Endothelial cell (in vitro differentiated cells): Measurements from ENCODE around the gene TRIM44. TPM values are rescaled to one million over a fixed set of nuclear protein-coding genes. Genes with fewer than 3 reads are reported as not detected.

ENCODE experiments used
- DNase-seq: peaks from one replicate; pipeline ENCODE4 v3.0.0; 2021; ENCODE audit warnings: low spot score
- H3K27ac Mint-ChIP-seq: one replicate; pipeline ENCODE4 v1.8.0; 2021; ENCODE audit warnings: mixed read lengths, inconsistent platforms; ENCODE audit not compliant: unreplicated experiment
- H3K27me3 Mint-ChIP-seq: one replicate; pipeline ENCODE4 v1.8.0; 2021; ENCODE audit warnings: mild to moderate bottlenecking, moderate library complexity, mixed read lengths, inconsistent platforms; ENCODE audit not compliant: unreplicated experiment
- H3K36me3 Mint-ChIP-seq: one replicate; pipeline ENCODE4 v1.8.0; 2021; ENCODE audit warnings: mild to moderate bottlenecking, low read depth, mixed read lengths, inconsistent platforms; ENCODE audit not compliant: unreplicated experiment
- H3K4me1 Mint-ChIP-seq: one replicate; pipeline ENCODE4 v1.8.0; 2021; ENCODE audit warnings: mild to moderate bottlenecking, mixed read lengths, inconsistent platforms; ENCODE audit not compliant: unreplicated experiment
- H3K4me3 Mint-ChIP-seq: one replicate; pipeline ENCODE4 v1.8.0; 2021; ENCODE audit warnings: mild to moderate bottlenecking, mixed read lengths, inconsistent platforms; ENCODE audit not compliant: unreplicated experiment
- H3K9me3 Mint-ChIP-seq: one replicate; pipeline ENCODE4 v1.8.0; 2021; ENCODE audit warnings: mixed read lengths, inconsistent platforms; ENCODE audit not compliant: unreplicated experiment
- total RNA-seq: library from RNA; stranded (reverse); fragmentation: NEBNext Ultra II Directional; extraction: Animal tissue kit (Norgen Biotek cat#: 25700); gene quantifications from one replicate; pipeline ENCODE4 v1.2.1, GENCODE V29; 2021; ENCODE audit not compliant: unreplicated experiment
- TF ChIP-seq, protein P1 (sequence below): fragments of 200-600 bp; sonication (generic); IDR thresholded peaks from one replicate; pipeline ENCODE4 v1.5.0; 2021; ENCODE audit warnings: antibody characterized with exemption; ENCODE audit not compliant: unreplicated experiment

Gene TRIM44
- total RNA-seq, 1 donor from 2014 or later: 48.6 TPM

DNA sequence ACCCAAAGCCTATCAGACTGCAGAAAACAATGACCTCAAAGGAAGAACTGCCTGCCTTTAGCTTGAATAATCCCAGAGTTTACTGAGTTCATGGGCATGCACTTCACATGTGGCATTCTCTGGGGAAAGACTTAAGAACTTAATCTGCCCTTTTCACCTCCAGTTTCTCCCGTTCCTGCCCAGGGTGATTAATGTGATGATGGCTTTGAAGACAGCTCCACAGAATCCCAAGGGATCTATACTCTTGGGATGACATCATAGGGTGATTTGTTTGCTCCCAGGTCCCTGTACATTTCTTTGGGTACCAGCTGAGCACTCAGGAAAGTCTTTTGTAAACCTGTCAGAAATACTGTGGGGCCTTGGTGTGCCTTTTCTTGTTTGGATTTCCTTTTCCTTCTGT lies 30.3 kb upstream of the TRIM44 start:
- Mint-ChIP-seq H3K4me3 (no peak overlapping the region), H3K27ac (no peak overlapping the region), H3K27me3 (peaks cover 3% of the 10 kb centered on the region), H3K9me3 (no peaks in the 10 kb centered on the region), H3K4me1 (peaks cover 9% of the 10 kb centered on the region), H3K36me3 (no peaks in the 10 kb centered on the region)
- TF ChIP-seq, protein P1, sequence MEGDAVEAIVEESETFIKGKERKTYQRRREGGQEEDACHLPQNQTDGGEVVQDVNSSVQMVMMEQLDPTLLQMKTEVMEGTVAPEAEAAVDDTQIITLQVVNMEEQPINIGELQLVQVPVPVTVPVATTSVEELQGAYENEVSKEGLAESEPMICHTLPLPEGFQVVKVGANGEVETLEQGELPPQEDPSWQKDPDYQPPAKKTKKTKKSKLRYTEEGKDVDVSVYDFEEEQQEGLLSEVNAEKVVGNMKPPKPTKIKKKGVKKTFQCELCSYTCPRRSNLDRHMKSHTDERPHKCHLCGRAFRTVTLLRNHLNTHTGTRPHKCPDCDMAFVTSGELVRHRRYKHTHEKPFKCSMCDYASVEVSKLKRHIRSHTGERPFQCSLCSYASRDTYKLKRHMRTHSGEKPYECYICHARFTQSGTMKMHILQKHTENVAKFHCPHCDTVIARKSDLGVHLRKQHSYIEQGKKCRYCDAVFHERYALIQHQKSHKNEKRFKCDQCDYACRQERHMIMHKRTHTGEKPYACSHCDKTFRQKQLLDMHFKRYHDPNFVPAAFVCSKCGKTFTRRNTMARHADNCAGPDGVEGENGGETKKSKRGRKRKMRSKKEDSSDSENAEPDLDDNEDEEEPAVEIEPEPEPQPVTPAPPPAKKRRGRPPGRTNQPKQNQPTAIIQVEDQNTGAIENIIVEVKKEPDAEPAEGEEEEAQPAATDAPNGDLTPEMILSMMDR: no peak
- DNase-seq: no peak

- Mint-ChIP-seq H3K4me1 (peaks cover 9% of the 10 kb centered on the region), H3K27me3 (peaks cover 3% of the 10 kb centered on the region), H3K36me3 (no peaks in the 10 kb centered on the region), H3K4me3 (no peak overlapping the region), H3K27ac (no peak overlapping the region), H3K9me3 (no peaks in the 10 kb centered on the region)
- TF ChIP-seq, protein P1: no peak
- DNase-seq: no peak
Observed at GRCh38 chr11:35633827-35634423, 28.6 kb upstream of the TRIM44 start.

GRCh38 chr11:35635933-35636332 lies 26.6 kb upstream of the TRIM44 start:
- H3K36me3 Mint-ChIP-seq: no peaks in the 10 kb centered on the region
- H3K4me3 Mint-ChIP-seq: no peak overlapping the region
- H3K27ac Mint-ChIP-seq: no peak overlapping the region
- TF ChIP-seq, protein P1: no peak
- H3K27me3 Mint-ChIP-seq: peaks cover 3% of the 10 kb centered on the region
- peaks cover 9% of the 10 kb centered on the region for H3K4me1 Mint-ChIP-seq
- H3K9me3 Mint-ChIP-seq: no peaks in the 10 kb centered on the region
- DNase-seq: no peak

DNA sequence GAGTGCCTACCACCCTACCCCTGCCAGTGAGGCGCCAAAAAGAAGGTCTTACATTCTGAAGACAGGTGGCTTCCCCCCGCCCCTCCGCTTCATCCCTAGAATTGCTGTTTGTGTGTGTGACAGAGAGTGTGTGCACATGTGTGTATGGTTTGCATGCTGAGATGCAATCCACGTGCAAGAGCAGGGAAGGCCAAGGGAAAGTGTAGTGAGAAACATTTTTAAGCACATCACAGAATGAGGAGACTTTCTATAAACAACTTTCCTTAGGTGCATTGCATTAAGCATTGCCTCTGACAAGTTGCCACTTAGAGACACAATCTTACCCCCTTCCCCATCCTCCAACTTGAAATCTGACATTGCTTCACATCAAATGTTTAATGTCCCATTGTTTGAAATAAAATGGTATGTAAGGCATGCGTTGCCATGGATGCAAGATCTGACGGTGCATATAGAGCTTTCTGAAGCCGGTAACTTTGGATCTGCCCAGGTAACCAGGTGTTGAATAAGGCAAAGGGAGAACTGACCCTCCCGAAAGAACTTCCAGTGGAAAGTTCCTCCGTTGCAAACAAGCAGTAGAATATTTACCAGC lies 22.9 kb upstream of the TRIM44 start:
- H3K27ac Mint-ChIP-seq: no peak overlapping the region
- no peak for DNase-seq

More for the DNA sequence above, 22.9 kb upstream of the TRIM44 start:
- no peaks in the 10 kb centered on the region for H3K36me3 Mint-ChIP-seq
- TF ChIP-seq, protein P1: no peak
- peaks cover 3% of the 10 kb centered on the region for H3K27me3 Mint-ChIP-seq
- H3K4me3 Mint-ChIP-seq: no peak overlapping the region
- no peaks in the 10 kb centered on the region for H3K9me3 Mint-ChIP-seq
- peaks cover 7% of the 10 kb centered on the region for H3K4me1 Mint-ChIP-seq
